SK-N-SH (cell line): Measurements from ENCODE around the gene CES3.

Source experiments
- CHD2 ChIP-seq: fragments of 150-350 bp; IDR thresholded peaks from 2 replicates; pipeline ENCODE4 v1.6.1; 2018; ENCODE audit warnings: low read length; ENCODE audit not compliant: partially characterized antibody
- ELF1 ChIP-seq: IDR thresholded peaks from 2 replicates; pipeline ENCODE4 v1.4.0; 2012
- EZH2phosphoT487 ChIP-seq: fragments of 200-600 bp; sonication (generic); IDR thresholded peaks from 2 replicates; pipeline ENCODE4 v1.6.1; 2017; ENCODE audit warnings: low read depth, mixed run types, mild to moderate bottlenecking, antibody characterized with exemption, moderate library complexity, borderline replicate concordance
- FOXJ3 ChIP-seq: sonication (generic); formaldehyde crosslinking; IDR thresholded peaks from 2 replicates; pipeline ENCODE4 v1.5.1; 2020; ENCODE audit warnings: mild to moderate bottlenecking, missing genetic modification reagents
- FOXM1 ChIP-seq: IDR thresholded peaks from 2 replicates; pipeline ENCODE4 v1.4.0; 2012; ENCODE audit warnings: low read depth, mild to moderate bottlenecking
- NRF1 ChIP-seq: IDR thresholded peaks from 2 replicates; pipeline ENCODE4 v1.6.1; 2012; ENCODE audit warnings: low read depth, mild to moderate bottlenecking, low read length
- RAD21 ChIP-seq: IDR thresholded peaks from 2 replicates; pipeline ENCODE4 v1.6.1; 2012; ENCODE audit warnings: mild to moderate bottlenecking, low read length
- TEAD4 ChIP-seq: IDR thresholded peaks from 2 replicates; pipeline ENCODE4 v1.4.0; 2012; ENCODE audit warnings: mild to moderate bottlenecking, borderline replicate concordance; ENCODE audit not compliant: insufficient read depth
- YY1 ChIP-seq: IDR thresholded peaks from 2 replicates; pipeline ENCODE4 v1.4.0; 2012; ENCODE audit warnings: low read depth, mild to moderate bottlenecking
- TF ChIP-seq, protein P1 (sequence below): fragments of 150-350 bp; IDR thresholded peaks from 2 replicates; pipeline ENCODE4 v1.6.1; 2017; ENCODE audit warnings: antibody characterized with exemption, low read length, low read depth, borderline replicate concordance
- TF ChIP-seq, protein P2 (sequence below): IDR thresholded peaks from 2 replicates; pipeline ENCODE4; 2012
- TF ChIP-seq, protein P3 (sequence below): fragments of 200-600 bp; sonication (generic); IDR thresholded peaks from 2 replicates; pipeline ENCODE4 v1.6.1; 2017; ENCODE audit warnings: antibody characterized with exemption, mild to moderate bottlenecking, moderate library complexity

DNA sequence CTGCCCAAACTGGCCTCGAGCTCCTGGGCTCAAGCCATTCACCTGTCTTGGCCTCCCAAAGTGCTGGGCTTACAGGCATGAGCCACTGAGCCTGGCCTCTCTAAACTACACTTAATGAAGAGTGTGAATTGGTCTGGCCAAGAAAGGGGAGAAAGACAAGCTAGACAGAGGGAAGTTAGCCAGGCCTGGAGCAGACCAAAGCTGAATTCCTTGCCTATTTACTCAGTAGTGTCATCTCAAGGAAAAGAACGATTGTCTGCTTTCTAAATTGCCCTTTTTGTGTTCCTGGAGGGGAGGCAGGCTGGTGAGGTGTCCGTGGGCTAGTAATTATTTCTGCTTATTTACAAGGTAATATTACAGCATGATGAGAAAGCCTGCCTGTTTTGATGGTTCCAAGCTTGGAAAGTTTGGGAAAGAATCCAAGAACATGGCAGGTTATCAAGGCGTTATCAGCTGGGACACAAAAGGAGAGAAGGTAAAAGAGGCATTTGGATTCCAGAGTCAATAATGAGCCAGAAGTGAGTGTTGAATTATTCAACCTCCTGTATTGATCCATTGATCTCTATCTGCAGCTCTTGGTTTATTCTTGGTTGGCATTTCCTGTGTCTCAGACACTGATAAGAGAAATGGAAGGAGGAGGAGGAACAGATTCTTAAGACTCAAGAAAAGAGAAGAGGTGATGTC lies 61.6 kb downstream of the CES3 start:
- TF ChIP-seq NRF1 (no peak), FOXM1 (no peak), TEAD4 (no peak), RAD21 (no peak), EZH2phosphoT487 (no peak), CHD2 (no peak), YY1 (no peak), FOXJ3 (CRISPR knock-in tag) (no peak), ELF1 (no peak)
- TF ChIP-seq, protein P1, sequence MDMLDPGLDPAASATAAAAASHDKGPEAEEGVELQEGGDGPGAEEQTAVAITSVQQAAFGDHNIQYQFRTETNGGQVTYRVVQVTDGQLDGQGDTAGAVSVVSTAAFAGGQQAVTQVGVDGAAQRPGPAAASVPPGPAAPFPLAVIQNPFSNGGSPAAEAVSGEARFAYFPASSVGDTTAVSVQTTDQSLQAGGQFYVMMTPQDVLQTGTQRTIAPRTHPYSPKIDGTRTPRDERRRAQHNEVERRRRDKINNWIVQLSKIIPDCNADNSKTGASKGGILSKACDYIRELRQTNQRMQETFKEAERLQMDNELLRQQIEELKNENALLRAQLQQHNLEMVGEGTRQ: no peak
- TF ChIP-seq, protein P2, sequence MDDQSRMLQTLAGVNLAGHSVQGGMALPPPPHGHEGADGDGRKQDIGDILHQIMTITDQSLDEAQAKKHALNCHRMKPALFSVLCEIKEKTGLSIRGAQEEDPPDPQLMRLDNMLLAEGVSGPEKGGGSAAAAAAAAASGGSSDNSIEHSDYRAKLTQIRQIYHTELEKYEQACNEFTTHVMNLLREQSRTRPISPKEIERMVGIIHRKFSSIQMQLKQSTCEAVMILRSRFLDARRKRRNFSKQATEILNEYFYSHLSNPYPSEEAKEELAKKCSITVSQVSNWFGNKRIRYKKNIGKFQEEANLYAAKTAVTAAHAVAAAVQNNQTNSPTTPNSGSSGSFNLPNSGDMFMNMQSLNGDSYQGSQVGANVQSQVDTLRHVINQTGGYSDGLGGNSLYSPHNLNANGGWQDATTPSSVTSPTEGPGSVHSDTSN: no peak
- TF ChIP-seq, protein P3, sequence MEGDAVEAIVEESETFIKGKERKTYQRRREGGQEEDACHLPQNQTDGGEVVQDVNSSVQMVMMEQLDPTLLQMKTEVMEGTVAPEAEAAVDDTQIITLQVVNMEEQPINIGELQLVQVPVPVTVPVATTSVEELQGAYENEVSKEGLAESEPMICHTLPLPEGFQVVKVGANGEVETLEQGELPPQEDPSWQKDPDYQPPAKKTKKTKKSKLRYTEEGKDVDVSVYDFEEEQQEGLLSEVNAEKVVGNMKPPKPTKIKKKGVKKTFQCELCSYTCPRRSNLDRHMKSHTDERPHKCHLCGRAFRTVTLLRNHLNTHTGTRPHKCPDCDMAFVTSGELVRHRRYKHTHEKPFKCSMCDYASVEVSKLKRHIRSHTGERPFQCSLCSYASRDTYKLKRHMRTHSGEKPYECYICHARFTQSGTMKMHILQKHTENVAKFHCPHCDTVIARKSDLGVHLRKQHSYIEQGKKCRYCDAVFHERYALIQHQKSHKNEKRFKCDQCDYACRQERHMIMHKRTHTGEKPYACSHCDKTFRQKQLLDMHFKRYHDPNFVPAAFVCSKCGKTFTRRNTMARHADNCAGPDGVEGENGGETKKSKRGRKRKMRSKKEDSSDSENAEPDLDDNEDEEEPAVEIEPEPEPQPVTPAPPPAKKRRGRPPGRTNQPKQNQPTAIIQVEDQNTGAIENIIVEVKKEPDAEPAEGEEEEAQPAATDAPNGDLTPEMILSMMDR: no peak
